Chondrocyte (in vitro differentiated cells): Measurements from ENCODE around the gene TRERF1. TPM values are rescaled to one million over a fixed set of nuclear protein-coding genes. Genes with fewer than 3 reads are reported as not detected.

Source experiments
- DNase-seq: peaks from one replicate; pipeline ENCODE4 v3.0.0; 2021; ENCODE audit warnings: mixed read lengths, low spot score
- H3K27ac Mint-ChIP-seq: one replicate; pipeline ENCODE4 v1.8.0; 2021; ENCODE audit warnings: mild to moderate bottlenecking, moderate library complexity, mixed read lengths; ENCODE audit not compliant: unreplicated experiment
- H3K27me3 Mint-ChIP-seq: 2 replicates; pipeline ENCODE4 v1.8.0; 2021; ENCODE audit warnings: low read depth, mixed read lengths
- H3K36me3 Mint-ChIP-seq: 2 replicates; pipeline ENCODE4 v1.8.0; 2021; ENCODE audit warnings: low read depth, mixed read lengths
- H3K4me1 Mint-ChIP-seq: 2 replicates; pipeline ENCODE4 v1.8.0; 2021; ENCODE audit warnings: low read depth, mild to moderate bottlenecking, mixed read lengths
- H3K4me3 Mint-ChIP-seq: one replicate; pipeline ENCODE4 v1.8.0; 2021; ENCODE audit warnings: mild to moderate bottlenecking, moderate library complexity, mixed read lengths; ENCODE audit not compliant: unreplicated experiment
- H3K9me3 Mint-ChIP-seq: 2 replicates; pipeline ENCODE4 v1.8.0; 2021; ENCODE audit warnings: low read depth, mixed read lengths
- CTCF ChIP-seq: fragments of 200-600 bp; sonication (generic); IDR thresholded peaks from 2 replicates; pipeline ENCODE4 v1.5.0; 2021; ENCODE audit warnings: antibody characterized with exemption, mild to moderate bottlenecking, moderate library complexity
- total RNA-seq: library from RNA; stranded (reverse); gene quantifications from 3 replicates; pipeline ENCODE4 v1.2.1, GENCODE V29; 2021

Gene TRERF1
- total RNA-seq, 1 donor from 2014 or later: 1.8 TPM

- Mint-ChIP-seq H3K4me1 (no peaks in the 10 kb centered on the region), H3K36me3 (no peaks in the 10 kb centered on the region), H3K9me3 (no peaks in the 10 kb centered on the region), H3K4me3 (no peak overlapping the region), H3K27me3 (no peaks in the 10 kb centered on the region), H3K27ac (no peak overlapping the region)
- DNase-seq: no peak
- no peak for TF ChIP-seq CTCF
These were observed 182.9 kb downstream of the TRERF1 start for GRCh38 chr6:42268835-42269204.

GRCh38 chr6:42268016-42268834 is 183.5 kb downstream of the TRERF1 start:
- H3K36me3 Mint-ChIP-seq: no peaks in the 10 kb centered on the region
- no peaks in the 10 kb centered on the region for H3K9me3 Mint-ChIP-seq
- TF ChIP-seq CTCF: no peak
- no peak for DNase-seq
- H3K4me1 Mint-ChIP-seq: no peaks in the 10 kb centered on the region
- H3K27me3 Mint-ChIP-seq: no peaks in the 10 kb centered on the region
- no peak overlapping the region for H3K4me3 Mint-ChIP-seq
- no peak overlapping the region for H3K27ac Mint-ChIP-seq

GRCh38 chr6:42266538-42266937 is 185.2 kb downstream of the TRERF1 start:
- DNase-seq: no peak
- no peak for TF ChIP-seq CTCF
- no peaks in the 10 kb centered on the region for H3K9me3 Mint-ChIP-seq
- H3K4me1 Mint-ChIP-seq: no peaks in the 10 kb centered on the region
- H3K4me3 Mint-ChIP-seq: no peak overlapping the region
- no peaks in the 10 kb centered on the region for H3K27me3 Mint-ChIP-seq
- no peak overlapping the region for H3K27ac Mint-ChIP-seq
- peaks cover 1% of the 10 kb centered on the region for H3K36me3 Mint-ChIP-seq

GRCh38 chr6:42264852-42265390 is 186.8 kb downstream of the TRERF1 start:
- H3K4me1 Mint-ChIP-seq: no peaks in the 10 kb centered on the region
- no peak for DNase-seq
- H3K4me3 Mint-ChIP-seq: no peak overlapping the region
- no peaks in the 10 kb centered on the region for H3K27me3 Mint-ChIP-seq
- H3K27ac Mint-ChIP-seq: no peak overlapping the region
- no peaks in the 10 kb centered on the region for H3K9me3 Mint-ChIP-seq
- peaks cover 1% of the 10 kb centered on the region for H3K36me3 Mint-ChIP-seq
- no peak for TF ChIP-seq CTCF

GRCh38 chr6:42264162-42264851 is 187.4 kb downstream of the TRERF1 start:
- no peak for DNase-seq
- H3K27ac Mint-ChIP-seq: no peak overlapping the region
- H3K36me3 Mint-ChIP-seq: peaks cover 1% of the 10 kb centered on the region
- no peak for TF ChIP-seq CTCF
- no peaks in the 10 kb centered on the region for H3K27me3 Mint-ChIP-seq
- H3K4me1 Mint-ChIP-seq: no peaks in the 10 kb centered on the region
- no peaks in the 10 kb centered on the region for H3K9me3 Mint-ChIP-seq
- H3K4me3 Mint-ChIP-seq: no peak overlapping the region
